ENCODE measurements around the gene DLGAP1.

Gene DLGAP1

GRCh38 chr18:3892152-3892551 lies 563.0 kb downstream of the DLGAP1 start:
- no peak for ATAC-seq
- no peak for TF ChIP-seq OSR1 (CRISPR knock-in tag; IDR thresholded peaks at IDR 0.05)
- TF ChIP-seq, protein P1, sequence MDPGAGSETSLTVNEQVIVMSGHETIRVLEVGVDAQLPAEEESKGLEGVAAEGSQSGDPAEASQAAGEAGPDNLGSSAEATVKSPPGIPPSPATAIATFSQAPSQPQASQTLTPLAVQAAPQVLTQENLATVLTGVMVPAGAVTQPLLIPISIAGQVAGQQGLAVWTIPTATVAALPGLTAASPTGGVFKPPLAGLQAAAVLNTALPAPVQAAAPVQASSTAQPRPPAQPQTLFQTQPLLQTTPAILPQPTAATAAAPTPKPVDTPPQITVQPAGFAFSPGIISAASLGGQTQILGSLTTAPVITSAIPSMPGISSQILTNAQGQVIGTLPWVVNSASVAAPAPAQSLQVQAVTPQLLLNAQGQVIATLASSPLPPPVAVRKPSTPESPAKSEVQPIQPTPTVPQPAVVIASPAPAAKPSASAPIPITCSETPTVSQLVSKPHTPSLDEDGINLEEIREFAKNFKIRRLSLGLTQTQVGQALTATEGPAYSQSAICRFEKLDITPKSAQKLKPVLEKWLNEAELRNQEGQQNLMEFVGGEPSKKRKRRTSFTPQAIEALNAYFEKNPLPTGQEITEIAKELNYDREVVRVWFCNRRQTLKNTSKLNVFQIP (CRISPR knock-in tag; IDR thresholded peaks at IDR 0.05; ENCODE audit: borderline replicate concordance, low read depth): no peak

GRCh38 chr18:3891245-3891644 lies 563.9 kb downstream of the DLGAP1 start:
- TF ChIP-seq ZFP3 (CRISPR knock-in tag; IDR thresholded peaks at IDR 0.05) (no peak), RARB (CRISPR knock-in tag; IDR thresholded peaks at IDR 0.05) (no peak), PPARA (CRISPR knock-in tag; IDR thresholded peaks at IDR 0.05; ENCODE audit: borderline replicate concordance) (no peak), CREB5 (CRISPR knock-in tag; IDR thresholded peaks at IDR 0.05; ENCODE audit: low read depth) (no peak), ISL1 (CRISPR knock-in tag; IDR thresholded peaks at IDR 0.05) (no peak), ZFP30 (CRISPR knock-in tag; IDR thresholded peaks at IDR 0.05) (no peak), OSR1 (CRISPR knock-in tag; IDR thresholded peaks at IDR 0.05) (no peak), TCF4 (CRISPR knock-in tag; IDR thresholded peaks at IDR 0.05; ENCODE audit: borderline replicate concordance) (no peak), CSDC2 (CRISPR knock-in tag; IDR thresholded peaks at IDR 0.05) (no peak), ZC3H10 (CRISPR knock-in tag; IDR thresholded peaks at IDR 0.05) (no peak), PATZ1 (CRISPR knock-in tag; IDR thresholded peaks at IDR 0.05; ENCODE audit: borderline replicate concordance) (no peak), BACH2 (CRISPR knock-in tag; IDR thresholded peaks at IDR 0.05; ENCODE audit: borderline replicate concordance) (no peak), GLIS3 (CRISPR knock-in tag; IDR thresholded peaks at IDR 0.05) (no peak), TOX (CRISPR knock-in tag; IDR thresholded peaks at IDR 0.05; ENCODE audit: borderline replicate concordance) (no peak), ARNTL (CRISPR knock-in tag; IDR thresholded peaks at IDR 0.05; ENCODE audit: borderline replicate concordance, low read depth) (no peak), ESRRG (CRISPR knock-in tag; IDR thresholded peaks at IDR 0.05) (no peak), ZNF70 (CRISPR knock-in tag; IDR thresholded peaks at IDR 0.05) (no peak)
- TF ChIP-seq, protein P1 (CRISPR knock-in tag; IDR thresholded peaks at IDR 0.05; ENCODE audit: borderline replicate concordance, low read depth): no peak
- TF ChIP-seq, protein P2, sequence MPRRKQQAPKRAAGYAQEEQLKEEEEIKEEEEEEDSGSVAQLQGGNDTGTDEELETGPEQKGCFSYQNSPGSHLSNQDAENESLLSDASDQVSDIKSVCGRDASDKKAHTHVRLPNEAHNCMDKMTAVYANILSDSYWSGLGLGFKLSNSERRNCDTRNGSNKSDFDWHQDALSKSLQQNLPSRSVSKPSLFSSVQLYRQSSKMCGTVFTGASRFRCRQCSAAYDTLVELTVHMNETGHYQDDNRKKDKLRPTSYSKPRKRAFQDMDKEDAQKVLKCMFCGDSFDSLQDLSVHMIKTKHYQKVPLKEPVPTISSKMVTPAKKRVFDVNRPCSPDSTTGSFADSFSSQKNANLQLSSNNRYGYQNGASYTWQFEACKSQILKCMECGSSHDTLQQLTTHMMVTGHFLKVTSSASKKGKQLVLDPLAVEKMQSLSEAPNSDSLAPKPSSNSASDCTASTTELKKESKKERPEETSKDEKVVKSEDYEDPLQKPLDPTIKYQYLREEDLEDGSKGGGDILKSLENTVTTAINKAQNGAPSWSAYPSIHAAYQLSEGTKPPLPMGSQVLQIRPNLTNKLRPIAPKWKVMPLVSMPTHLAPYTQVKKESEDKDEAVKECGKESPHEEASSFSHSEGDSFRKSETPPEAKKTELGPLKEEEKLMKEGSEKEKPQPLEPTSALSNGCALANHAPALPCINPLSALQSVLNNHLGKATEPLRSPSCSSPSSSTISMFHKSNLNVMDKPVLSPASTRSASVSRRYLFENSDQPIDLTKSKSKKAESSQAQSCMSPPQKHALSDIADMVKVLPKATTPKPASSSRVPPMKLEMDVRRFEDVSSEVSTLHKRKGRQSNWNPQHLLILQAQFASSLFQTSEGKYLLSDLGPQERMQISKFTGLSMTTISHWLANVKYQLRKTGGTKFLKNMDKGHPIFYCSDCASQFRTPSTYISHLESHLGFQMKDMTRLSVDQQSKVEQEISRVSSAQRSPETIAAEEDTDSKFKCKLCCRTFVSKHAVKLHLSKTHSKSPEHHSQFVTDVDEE (CRISPR knock-in tag; IDR thresholded peaks at IDR 0.05): no peak
- TF ChIP-seq, protein P3, sequence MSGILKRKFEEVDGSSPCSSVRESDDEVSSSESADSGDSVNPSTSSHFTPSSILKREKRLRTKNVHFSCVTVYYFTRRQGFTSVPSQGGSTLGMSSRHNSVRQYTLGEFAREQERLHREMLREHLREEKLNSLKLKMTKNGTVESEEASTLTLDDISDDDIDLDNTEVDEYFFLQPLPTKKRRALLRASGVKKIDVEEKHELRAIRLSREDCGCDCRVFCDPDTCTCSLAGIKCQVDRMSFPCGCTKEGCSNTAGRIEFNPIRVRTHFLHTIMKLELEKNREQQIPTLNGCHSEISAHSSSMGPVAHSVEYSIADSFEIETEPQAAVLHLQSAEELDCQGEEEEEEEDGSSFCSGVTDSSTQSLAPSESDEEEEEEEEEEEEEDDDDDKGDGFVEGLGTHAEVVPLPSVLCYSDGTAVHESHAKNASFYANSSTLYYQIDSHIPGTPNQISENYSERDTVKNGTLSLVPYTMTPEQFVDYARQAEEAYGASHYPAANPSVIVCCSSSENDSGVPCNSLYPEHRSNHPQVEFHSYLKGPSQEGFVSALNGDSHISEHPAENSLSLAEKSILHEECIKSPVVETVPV (CRISPR knock-in tag; IDR thresholded peaks at IDR 0.05): no peak
- no peak for ATAC-seq

GRCh38 chr18:3889803-3890202 lies 565.3 kb downstream of the DLGAP1 start:
- ATAC-seq: no peak
- TF ChIP-seq, protein P2 (CRISPR knock-in tag; IDR thresholded peaks at IDR 0.05): no peak
- TF ChIP-seq GLIS3 (CRISPR knock-in tag; IDR thresholded peaks at IDR 0.05) (no peak), SNAI2 (CRISPR knock-in tag; IDR thresholded peaks at IDR 0.05) (no peak), ZC3H10 (CRISPR knock-in tag; IDR thresholded peaks at IDR 0.05) (no peak), CREB5 (CRISPR knock-in tag; IDR thresholded peaks at IDR 0.05; ENCODE audit: low read depth) (no peak)

Data from SK-N-SH treated with all-trans-retinoic acid at 6 μM for 48 hours (cell line).